ENCODE results near the gene ABCB9. TPM values are rescaled to one million over a fixed set of nuclear protein-coding genes. Genes with fewer than 3 reads are reported as not detected.
A peak's percentile ranks its signal among the peaks of the same experiment; 100 is the strongest.

Gene ABCB9
- total RNA-seq, 1 donor from 2014 or later: 3.7 TPM

DNA sequence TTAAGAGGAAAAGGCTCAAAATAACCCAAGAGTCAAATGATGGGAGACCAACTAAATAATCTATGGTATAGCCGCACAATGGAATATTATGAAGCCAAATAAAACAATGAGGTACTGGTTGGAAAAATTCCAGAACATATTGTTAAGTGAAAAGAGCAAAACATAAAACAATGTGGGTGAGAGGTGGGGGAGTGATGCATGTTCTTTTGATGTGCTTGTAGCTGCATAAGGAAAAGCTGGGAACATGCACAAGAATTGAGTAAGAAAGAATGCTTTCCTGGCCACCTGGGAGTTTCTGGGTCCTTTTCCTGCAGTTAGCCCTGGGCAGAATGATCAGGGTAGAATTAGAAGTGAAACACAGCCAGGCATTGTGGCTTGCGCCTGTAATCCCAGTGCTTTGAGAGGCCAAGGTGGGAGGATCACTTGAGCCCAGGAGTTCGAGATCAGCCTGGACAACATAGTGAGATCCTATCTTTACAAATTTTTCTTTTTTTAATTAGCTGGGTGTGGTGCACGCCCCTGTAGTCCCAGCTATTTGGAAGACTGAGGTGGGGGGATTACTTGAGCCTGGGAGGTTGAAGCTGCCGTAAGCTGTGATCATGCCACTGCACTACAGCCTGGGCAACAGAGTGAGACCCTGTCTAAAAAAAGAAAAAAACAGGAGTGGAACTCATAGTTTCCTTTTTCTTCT lies 7.9 kb downstream of the ABCB9 start:
- intact Hi-C loops (cut with micrococcal nuclease): no loop called here

DNA sequence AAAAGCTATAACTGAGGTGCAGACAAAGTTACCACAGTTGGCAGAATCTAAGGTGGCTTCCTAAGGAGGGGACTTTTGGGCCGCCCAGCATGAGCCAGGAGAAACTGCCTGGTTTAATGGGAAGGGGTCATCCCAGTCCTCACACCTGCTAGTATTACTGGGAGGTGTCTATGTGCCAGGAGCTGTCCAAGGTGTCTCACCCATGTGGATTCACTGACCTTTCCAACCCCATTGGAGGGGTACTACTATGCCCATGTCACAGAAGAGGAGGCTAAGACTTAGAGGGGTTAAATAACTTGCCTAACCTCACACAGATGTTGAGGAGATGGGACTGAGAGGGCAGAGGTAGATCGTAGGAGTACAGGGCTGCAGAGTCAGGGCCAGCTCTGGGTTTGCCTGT lies 10.2 kb downstream of the ABCB9 start:
- DNase-seq: no peak
- no peaks in the 10 kb centered on the region for H3K9me3 Mint-ChIP-seq
- no peaks in the 10 kb centered on the region for H3K4me1 Mint-ChIP-seq
- no peak overlapping the region for H3K4me3 Mint-ChIP-seq
- no peaks in the 10 kb centered on the region for H3K27me3 Mint-ChIP-seq
- H3K36me3 Mint-ChIP-seq (ENCODE audit: low read depth): peaks cover 1% of the 10 kb centered on the region
- H3K27ac Mint-ChIP-seq: no peak overlapping the region
- intact Hi-C loops (cut with micrococcal nuclease): no loop called here

More for the DNA sequence above, 7.9 kb downstream of the ABCB9 start:
- DNase-seq: no peak
- no peaks in the 10 kb centered on the region for H3K4me1 Mint-ChIP-seq
- no peaks in the 10 kb centered on the region for H3K27me3 Mint-ChIP-seq
- H3K9me3 Mint-ChIP-seq: no peaks in the 10 kb centered on the region
- no peak overlapping the region for H3K27ac Mint-ChIP-seq
- H3K36me3 Mint-ChIP-seq (ENCODE audit: low read depth): peaks cover 1% of the 10 kb centered on the region
- no peak overlapping the region for H3K4me3 Mint-ChIP-seq

DNA sequence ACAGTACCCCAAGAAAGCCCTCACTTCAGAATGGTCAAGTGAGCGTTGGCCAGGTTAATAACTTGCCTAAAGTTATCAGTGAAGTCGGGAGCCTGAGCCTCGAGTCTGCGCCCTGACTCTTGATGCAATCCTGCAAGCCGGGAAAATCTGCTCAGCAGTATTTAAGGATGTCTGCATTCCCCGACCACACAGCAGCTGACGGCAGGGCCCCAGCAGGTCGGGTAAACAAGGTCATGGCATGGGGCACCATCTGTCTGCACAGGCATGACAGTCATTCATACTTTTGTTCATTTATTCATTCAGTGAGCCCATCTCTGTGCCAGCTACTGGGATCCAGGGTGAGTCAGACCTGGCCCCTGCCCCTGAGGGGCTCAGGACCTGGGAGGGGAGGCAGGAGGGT lies 11.1 kb downstream of the ABCB9 start:
- Mint-ChIP-seq H3K9me3 (no peaks in the 10 kb centered on the region), H3K27ac (no peak overlapping the region), H3K27me3 (no peaks in the 10 kb centered on the region), H3K4me1 (no peaks in the 10 kb centered on the region), H3K36me3 (ENCODE audit: low read depth) (peaks cover 1% of the 10 kb centered on the region), H3K4me3 (no peak overlapping the region)
- intact Hi-C loops (cut with micrococcal nuclease): no loop called here
- no peak for DNase-seq

DNA sequence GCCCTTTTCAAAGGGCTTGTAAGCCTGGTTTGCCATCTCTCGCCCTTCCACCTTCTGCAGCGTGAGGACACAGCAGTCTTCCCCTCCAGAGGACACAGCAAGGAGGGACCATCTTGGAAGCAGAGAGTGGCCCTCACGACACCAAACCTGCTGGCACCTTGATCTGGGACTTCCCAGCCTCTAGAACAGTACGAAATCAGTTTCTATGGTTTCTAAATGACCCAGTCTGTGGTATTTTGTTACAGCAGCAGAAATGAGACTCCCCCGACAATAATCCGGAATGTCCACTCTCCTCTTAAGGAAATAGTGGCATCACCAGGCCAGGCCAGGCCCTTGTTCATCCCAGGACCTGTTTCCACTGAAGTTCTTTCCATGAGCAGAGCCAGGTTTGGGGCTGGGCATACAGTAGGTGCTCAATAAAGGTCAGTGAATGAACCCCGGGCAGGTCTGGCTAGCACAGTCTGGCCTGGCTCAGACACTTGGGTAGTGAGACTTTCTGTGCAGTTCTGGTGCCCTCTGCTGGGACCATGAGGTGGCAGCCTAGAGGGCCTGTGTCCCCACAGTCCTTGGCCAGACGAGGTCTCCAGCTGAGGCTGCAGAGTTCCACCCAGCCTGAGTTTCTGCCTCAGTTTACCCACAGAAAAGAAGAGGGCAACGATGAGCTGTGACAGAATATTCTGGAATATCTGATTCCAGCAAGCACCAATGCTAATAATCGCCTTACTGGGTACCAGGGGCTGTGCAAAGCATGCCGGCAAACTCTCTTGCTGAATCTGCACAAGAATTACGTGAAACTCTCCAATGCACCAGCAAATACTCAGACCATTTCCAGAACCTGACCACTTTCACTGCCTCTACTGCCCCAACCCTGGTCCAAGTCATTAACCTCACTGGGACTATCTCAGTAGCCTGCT lies 14.0 kb downstream of the ABCB9 start:
- Mint-ChIP-seq H3K4me1 (peaks cover 6% of the 10 kb centered on the region), H3K36me3 (ENCODE audit: low read depth) (no peaks in the 10 kb centered on the region), H3K27me3 (no peaks in the 10 kb centered on the region), H3K9me3 (no peaks in the 10 kb centered on the region), H3K4me3 (no peak overlapping the region), H3K27ac (no peak overlapping the region)
- intact Hi-C loops (cut with micrococcal nuclease): loop anchor here (1.0 kb wide), 2 partner anchors 92 to 159 kb away; no protein-coding TSS in a partner anchor
- peak; percentile 92 for DNase-seq

DNA sequence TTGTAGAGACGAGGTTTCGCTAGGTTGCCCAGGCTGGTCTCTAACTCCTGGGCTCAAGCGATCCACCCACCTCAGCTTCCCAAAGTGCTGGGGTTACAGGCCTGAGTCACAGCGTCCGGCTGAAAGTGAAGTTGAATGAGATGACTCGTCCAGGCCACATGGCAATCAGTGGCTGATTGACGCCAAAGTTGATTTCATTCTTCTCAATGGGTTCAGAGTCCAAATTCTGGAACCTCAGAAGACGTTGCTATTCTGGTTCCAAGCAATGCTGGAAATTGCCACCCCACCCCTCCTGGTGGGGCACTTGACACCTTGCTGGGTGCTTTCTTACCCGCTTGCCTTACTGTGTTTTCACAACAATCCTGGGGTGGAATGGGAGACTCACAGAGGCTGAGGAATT lies 14.9 kb downstream of the ABCB9 start:
- Mint-ChIP-seq H3K9me3 (no peaks in the 10 kb centered on the region), H3K4me1 (peaks cover 14% of the 10 kb centered on the region), H3K27me3 (no peaks in the 10 kb centered on the region), H3K27ac (no peak overlapping the region), H3K36me3 (ENCODE audit: low read depth) (no peaks in the 10 kb centered on the region), H3K4me3 (no peak overlapping the region)
- intact Hi-C loops (cut with micrococcal nuclease): no loop called here
- DNase-seq: no peak

DNA sequence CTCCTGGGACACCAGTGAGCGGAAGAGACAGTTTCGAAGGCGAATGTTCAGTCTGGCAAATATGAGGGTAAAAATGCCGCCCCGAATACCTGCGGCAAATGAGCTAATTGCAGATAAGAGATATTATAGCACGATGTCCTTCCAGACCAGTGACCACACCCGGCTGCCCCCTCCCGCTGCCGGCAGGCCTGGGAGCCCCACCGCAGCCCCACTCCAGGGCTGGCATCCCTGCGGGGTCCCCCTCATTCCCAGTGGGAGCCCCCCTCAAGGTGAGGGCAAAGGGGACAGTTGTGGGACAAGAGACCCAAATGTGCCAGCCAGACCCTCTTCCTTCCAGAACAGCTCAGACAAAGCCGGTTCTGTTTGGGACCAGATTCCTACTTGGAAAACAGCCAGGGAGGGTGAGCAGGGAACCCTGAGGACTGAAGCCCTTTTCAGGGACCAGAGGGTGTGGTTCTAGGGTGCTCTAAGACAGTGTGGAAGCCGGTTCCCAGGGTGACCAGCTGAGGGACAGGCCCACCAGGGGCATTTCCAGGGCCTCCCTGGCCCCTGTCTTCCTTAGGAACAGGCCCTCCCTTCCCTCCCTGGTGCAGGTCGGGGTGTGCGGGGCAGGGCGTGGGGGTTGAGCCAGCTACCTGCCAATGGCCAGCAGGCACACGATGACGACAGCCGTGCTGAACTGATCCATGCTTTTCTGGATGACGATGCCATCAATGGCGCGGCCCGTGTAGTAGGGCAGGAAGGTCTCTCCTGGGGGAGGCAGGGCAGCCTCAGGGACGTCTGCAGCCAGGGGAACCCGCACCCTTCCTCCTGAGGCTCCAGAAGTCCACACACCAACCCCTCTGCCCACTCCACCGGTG lies 16.2 kb downstream of the ABCB9 start:
- intact Hi-C loops (cut with micrococcal nuclease): no loop called here
- Mint-ChIP-seq H3K36me3 (ENCODE audit: low read depth) (no peaks in the 10 kb centered on the region), H3K9me3 (no peaks in the 10 kb centered on the region), H3K4me1 (peaks cover 20% of the 10 kb centered on the region), H3K27ac (no peak overlapping the region), H3K27me3 (peaks cover 2% of the 10 kb centered on the region), H3K4me3 (no peak overlapping the region)
- DNase-seq: no peak

DNA sequence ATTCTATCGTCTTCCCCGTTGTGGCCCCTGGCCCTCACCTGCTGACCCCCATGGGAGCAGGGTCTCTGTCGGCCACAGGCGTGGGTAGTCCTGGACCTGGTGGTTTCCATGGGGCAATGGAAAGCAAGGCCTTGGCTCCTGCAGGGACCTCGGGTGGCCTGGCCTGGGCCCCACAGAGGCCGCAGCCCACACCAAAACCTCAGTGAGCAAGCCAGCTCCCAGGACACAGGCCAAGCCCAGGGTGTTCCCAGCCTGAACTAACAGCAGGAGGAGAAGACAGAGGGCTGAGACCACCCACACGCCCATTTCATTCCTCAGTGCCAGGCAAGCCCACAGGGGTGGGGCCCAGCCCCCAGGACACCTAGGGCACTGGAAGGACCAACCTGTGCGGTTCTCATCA lies 16.9 kb downstream of the ABCB9 start:
- no peak for DNase-seq
- no peaks in the 10 kb centered on the region for H3K9me3 Mint-ChIP-seq
- H3K4me3 Mint-ChIP-seq: no peak overlapping the region
- intact Hi-C loops (cut with micrococcal nuclease): no loop called here
- H3K36me3 Mint-ChIP-seq (ENCODE audit: low read depth): no peaks in the 10 kb centered on the region
- peaks cover 20% of the 10 kb centered on the region for H3K4me1 Mint-ChIP-seq
- H3K27ac Mint-ChIP-seq: no peak overlapping the region
- H3K27me3 Mint-ChIP-seq: peaks cover 2% of the 10 kb centered on the region

DNA sequence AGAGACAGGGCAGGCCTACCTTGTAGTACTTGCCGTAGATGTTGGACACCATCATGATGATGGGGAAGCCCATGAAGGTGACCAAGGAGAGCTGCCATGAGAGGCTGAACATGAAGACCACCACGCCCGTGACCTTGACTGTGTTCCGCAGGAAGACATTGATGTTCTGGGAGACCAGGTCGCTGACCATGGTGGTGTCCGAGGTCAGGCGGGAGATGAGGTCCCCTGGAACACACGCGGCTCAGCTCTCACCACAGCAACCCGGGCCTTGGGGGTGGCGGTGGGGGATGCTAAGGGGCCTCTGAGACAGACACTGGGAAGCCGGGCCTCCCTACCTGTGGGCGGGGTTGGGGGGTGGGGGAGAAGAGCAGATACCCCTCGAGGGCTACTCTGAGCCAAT lies 17.7 kb downstream of the ABCB9 start:
- H3K4me3 Mint-ChIP-seq: no peak overlapping the region
- H3K9me3 Mint-ChIP-seq: no peaks in the 10 kb centered on the region
- intact Hi-C loops (cut with micrococcal nuclease): no loop called here
- DNase-seq: no peak
- H3K4me1 Mint-ChIP-seq: peaks cover 22% of the 10 kb centered on the region
- H3K27ac Mint-ChIP-seq: no peak overlapping the region
- no peaks in the 10 kb centered on the region for H3K36me3 Mint-ChIP-seq (ENCODE audit: low read depth)
- peaks cover 2% of the 10 kb centered on the region for H3K27me3 Mint-ChIP-seq

DNA sequence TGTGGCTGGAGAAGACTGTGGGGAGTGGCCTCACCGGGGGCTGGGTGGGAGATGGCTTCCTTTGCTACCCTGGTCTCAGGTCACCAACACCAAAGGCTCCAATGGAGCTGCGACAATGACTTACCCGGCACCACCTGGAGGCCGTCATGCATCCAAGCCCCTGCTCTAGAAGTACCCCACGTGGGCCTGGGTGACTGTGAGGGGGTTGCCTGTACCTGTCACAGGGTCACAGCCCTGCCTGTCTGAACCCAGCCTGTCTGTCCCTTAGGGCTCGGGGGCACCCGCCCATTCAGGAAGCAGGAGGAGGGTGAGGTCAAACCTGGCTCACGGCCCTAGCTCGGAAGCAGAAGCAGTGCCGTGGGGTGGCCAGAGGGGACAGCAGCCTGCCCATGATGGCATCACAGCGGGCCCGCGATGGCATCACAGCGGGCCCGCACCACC lies 18.9 kb downstream of the ABCB9 start:
- Mint-ChIP-seq H3K27me3 (peaks cover 2% of the 10 kb centered on the region), H3K4me3 (peak overlapping the region; percentile 84), H3K36me3 (ENCODE audit: low read depth) (no peaks in the 10 kb centered on the region), H3K9me3 (no peaks in the 10 kb centered on the region), H3K4me1 (peaks cover 29% of the 10 kb centered on the region), H3K27ac (peak overlapping the region; percentile 88)
- no peak for DNase-seq
- intact Hi-C loops (cut with micrococcal nuclease): loop anchor here (1.0 kb wide), 1 partner anchor 76 kb away; no protein-coding TSS in a partner anchor

DNA sequence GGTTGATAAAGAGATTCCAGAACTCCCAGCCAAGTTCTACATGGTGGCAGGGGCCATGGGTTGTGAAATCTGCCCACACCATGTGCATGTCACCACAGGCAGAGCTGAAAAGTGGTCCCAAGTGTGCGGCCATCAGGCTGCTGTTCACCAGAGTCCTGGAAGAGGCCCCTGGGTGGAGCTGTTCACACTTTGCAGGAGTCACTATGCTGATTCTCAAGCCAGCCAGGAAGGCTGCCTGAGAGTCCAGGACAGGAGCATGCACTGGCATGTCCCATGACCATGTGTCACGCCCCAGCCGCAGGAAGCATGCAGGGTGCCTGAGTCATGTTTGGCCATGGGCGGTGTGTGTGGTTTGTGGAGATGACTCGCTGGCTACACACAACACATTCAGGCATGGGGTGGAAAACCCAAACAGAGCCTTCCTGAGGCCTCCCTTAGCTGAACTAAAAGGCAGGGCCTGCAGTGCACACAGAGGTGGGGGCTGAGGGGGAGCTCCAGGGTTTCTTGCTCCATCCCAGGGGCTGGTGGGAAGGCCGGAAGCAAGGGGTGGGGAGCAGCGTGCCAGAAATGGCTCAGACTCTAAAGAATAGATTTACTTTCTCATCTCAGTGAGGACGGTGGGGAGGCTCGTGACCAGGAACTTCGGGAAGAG lies 19.4 kb downstream of the ABCB9 start:
- peaks cover 29% of the 10 kb centered on the region for H3K4me1 Mint-ChIP-seq
- H3K36me3 Mint-ChIP-seq (ENCODE audit: low read depth): no peaks in the 10 kb centered on the region
- peak; percentile 93 for DNase-seq
- no peaks in the 10 kb centered on the region for H3K9me3 Mint-ChIP-seq
- intact Hi-C loops (cut with micrococcal nuclease): loop anchor here (1.0 kb wide), 2 partner anchors 49 to 76 kb away; no protein-coding TSS in a partner anchor
- peak overlapping the region; percentile 84 for H3K4me3 Mint-ChIP-seq
- H3K27ac Mint-ChIP-seq: peak overlapping the region; percentile 88
- peaks cover 2% of the 10 kb centered on the region for H3K27me3 Mint-ChIP-seq

DNA sequence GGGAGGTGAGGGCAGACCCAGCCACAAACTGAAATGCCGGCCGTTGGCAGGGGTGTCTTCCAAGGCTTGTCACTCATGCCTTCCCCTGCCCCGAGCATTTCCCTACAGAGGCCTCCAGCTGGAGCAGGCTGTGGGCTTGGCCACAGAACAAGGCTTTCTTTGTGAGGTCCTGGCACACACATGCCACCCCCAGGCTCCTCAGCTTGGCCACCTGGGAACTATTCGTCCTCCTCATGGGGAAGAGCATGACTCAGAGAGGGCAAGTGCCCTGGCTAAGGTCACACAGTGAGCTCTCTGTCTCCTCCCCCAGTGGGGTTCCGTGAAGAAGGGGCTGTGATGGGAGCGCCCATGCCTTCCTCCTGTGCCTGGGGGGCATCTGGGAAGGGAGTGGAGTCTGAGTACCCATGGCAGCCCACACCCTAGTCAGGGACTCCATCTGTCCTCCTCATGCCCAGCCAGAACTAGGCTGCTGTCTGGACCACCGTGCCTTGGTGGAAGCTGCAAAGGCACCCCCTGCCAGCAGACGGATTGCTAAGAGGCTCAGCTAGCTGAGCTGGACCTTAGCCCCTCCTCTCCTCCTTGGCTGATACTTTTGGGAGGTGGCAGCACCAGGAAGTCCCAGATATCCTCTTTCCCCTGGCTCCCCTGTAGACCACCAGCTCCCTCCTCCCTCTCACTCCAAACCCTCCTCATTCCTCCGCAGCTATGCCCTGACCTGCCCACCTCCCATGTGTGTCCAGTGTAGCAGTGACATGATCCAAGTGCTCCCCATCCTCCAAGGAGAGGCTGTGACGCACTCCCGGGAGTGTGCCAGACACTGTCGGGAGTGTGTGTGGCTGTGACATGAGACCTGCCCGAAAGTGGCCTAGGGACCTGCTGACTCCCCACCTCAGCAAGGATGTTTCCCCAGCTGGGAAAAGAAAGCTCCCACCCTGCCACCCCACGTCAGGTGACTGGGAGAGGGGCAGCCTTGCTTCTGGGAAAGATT lies 21.4 kb downstream of the ABCB9 start:
- Mint-ChIP-seq H3K36me3 (ENCODE audit: low read depth) (no peaks in the 10 kb centered on the region), H3K27ac (peak overlapping the region; percentile 37), H3K4me3 (no peak overlapping the region), H3K27me3 (peaks cover 2% of the 10 kb centered on the region), H3K9me3 (no peaks in the 10 kb centered on the region), H3K4me1 (peaks cover 29% of the 10 kb centered on the region)
- DNase-seq: no peak
- intact Hi-C loops (cut with micrococcal nuclease): no loop called here

DNA sequence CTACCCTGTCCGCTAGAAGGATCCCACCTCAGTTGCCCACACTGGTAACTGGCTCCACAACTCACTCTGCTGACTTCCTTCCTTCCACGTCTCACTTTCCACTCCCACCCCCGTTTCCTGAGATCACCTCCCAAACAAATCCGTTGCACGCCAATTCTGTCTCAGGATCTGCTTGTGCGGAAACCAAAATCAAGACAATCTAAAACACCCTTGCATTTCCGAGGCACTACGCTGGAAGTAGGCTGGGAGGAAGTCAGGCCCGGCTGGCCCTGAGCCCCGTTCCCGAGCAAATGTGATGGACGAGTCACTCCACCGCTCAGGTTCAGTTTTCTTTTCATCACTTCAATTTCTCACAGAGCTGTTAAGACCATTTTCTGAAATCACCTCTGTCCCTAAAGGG lies 23.1 kb downstream of the ABCB9 start:
- peaks cover 2% of the 10 kb centered on the region for H3K27me3 Mint-ChIP-seq
- DNase-seq: no peak
- no peaks in the 10 kb centered on the region for H3K36me3 Mint-ChIP-seq (ENCODE audit: low read depth)
- intact Hi-C loops (cut with micrococcal nuclease): no loop called here
- H3K4me1 Mint-ChIP-seq: peaks cover 31% of the 10 kb centered on the region
- no peaks in the 10 kb centered on the region for H3K9me3 Mint-ChIP-seq
- H3K27ac Mint-ChIP-seq: no peak overlapping the region
- no peak overlapping the region for H3K4me3 Mint-ChIP-seq

Data from activated CD4-positive, alpha-beta T cell treated with anti-CD3 and anti-CD28 coated beads, Interleukin-2, amount 10 ng/mL, durations not matched to agents 24 days and 14 days (primary cell).